ENCODE data around the gene VAMP3.

Gene VAMP3

DNA sequence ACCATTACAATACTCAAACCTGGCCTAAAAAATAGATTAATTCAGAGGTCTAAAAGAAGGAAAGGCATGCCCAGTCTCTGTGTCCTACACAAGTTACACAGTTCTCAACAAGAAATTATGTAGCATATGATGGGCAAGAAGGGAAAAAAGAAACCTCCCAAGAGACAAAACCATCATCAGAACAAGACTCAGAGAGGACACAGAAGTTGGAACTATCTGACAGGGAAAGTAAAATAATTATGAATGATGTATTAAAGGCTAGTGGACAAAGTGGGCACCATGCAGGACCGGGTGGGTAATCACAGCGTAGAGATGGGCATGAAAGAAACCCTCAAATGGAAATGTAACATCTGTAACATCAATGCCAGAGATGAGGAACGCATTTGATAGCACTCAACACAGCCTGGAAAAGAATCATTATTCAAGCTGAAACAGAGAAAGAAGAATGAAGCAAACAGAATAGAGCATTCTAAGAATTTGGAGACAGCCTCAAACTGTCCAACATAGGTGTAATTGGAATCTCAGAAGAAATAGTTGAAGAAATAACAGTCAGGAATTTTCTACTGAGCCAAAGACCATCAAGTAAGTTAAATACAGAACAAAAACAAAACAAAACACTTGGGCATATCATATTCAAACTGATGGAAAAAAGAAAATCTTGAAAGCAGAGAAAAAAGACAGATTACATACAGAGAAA lies 42.7 kb downstream of the VAMP3 start:
- no peak for DNase-seq (ENCODE audit: low spot score)

DNA sequence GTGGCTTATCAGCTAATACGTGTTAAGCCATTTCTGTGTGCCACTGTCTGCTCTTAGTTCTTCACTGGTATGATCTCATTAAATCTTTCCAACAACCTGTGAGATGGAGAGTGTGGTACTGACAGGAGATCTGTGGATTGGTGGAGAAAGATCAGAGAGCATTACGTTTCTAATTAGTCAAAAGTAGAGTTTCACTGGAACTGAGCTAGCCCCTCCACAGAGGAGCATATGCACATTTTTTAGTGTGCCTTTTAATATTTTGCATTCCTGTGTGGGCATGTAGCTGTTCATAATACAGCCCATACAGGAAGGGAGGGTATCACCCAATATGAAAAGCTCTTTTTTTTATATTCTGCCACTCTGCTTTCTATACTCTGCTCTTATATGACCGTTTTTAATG lies 50.2 kb downstream of the VAMP3 start:
- DNase-seq (ENCODE audit: low spot score), result no peak

DNA sequence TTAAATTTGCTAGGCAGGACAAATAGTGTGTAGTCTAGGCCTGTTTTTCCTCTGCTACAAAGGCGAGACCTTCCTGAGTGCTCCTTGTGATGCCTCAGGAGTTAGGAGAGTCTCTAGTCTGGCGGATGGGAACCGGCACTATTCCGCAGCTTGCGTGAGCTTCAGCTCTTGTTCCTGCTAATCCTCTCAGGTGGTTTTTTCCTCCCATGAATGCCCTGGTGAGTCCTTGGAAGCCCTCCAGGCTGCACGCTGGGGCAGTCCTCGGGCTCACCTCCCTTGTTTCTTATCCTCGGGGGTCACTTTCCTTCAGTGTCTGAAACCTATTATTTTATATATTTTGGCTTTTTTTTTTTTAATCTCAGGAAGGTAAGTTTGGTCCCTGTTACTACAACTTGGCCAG lies 53.6 kb downstream of the VAMP3 start:
- no peak for DNase-seq (ENCODE audit: low spot score)

DNA sequence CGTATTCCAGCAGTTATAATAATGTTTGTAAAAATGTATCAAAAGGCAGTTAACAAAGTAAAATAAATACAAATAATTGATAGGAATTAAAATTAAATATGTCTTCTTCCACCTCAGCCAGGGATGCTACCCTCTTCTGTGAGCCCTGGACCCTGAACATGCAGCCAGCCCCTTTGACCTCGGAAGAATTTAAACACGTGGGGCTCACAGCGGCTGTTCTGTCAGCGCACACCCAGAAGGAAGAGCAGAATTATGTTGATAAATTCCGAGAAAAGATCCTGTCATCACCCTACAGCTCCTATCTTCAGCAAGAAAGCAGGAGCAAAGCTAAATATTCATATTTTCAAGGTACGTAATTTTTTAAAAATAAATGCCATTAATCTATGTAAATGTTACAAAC lies 55.3 kb downstream of the VAMP3 start:
- no peak for DNase-seq (ENCODE audit: low spot score)

DNA sequence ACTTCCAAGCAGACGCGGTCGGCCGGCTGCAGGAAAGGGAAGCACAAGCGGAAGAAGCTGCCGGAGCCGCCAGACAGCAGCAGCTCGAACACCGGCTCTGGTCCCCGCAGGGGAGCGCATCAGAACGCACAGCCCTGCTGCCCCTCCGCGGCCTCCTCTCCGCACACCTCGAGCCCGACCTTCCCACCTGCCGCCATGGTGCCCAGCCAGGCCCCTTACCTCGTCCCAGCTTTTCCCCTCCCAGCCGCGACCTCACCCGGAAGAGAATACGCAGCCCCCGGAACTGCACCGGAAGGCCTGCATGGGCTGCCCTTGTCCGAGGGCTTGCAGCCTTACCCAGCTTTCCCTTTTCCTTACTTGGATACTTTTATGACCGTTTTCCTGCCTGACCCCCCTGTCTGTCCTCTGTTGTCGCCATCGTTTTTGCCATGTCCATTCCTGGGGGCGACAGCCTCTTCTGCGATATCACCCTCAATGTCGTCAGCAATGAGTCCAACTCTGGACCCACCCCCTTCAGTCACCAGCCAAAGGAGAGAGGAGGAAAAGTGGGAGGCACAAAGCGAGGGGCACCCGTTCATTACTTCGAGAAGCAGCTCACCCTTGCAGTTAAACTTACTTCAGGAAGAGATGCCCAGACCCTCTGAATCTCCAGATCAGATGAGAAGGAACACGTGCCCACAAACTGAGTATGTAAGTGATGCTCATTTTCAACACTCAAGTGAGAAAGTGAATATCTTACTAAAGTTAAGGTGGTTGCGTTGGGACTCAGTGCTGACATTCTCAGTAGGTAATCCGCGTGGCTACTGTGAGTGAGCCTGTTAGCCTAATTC lies 56.2 kb downstream of the VAMP3 start:
- DNase-seq (ENCODE audit: low spot score), result peak; percentile 70
